Activated CD4-positive, alpha-beta T cell treated with anti-CD3 and anti-CD28 coated beads, Interleukin-2, amount 10 ng/mL, durations not matched to agents 7 days and 5 days (primary cell): ENCODE measurements around the gene MAP4. TPM values are rescaled to one million over a fixed set of nuclear protein-coding genes. Genes with fewer than 3 reads are reported as not detected.
"Not testable (repeated sequence)": the region's sequence is repeated elsewhere in the genome, so short reads cannot be mapped to it uniquely, and the experiment has no call there.

Experiments
- CTCF ChIA-PET: fragments of 350-600 bp; sonication (Branson Sonifier 250); formaldehyde crosslinking; loops from one replicate; lab custom pipeline; 2021; ENCODE audit warnings: antibody characterized with exemption; lab: Charles Lee
- POLR2A ChIA-PET: fragments of 350-600 bp; sonication (Branson Sonifier 250); formaldehyde crosslinking; loops from one replicate; lab custom pipeline; 2021; ENCODE audit warnings: antibody characterized with exemption; lab: Charles Lee
- DNase-seq: peaks from one replicate; pipeline ENCODE4 v3.0.0-alpha.2; 2020
- H3K27ac Mint-ChIP-seq: one replicate; pipeline ENCODE4 v1.8.0; 2021; ENCODE audit warnings: mild to moderate bottlenecking, moderate library complexity, mixed read lengths
- H3K27me3 Mint-ChIP-seq: one replicate; pipeline ENCODE4 v1.8.0; 2021; ENCODE audit warnings: mixed read lengths
- H3K36me3 Mint-ChIP-seq: one replicate; pipeline ENCODE4 v1.8.0; 2021; ENCODE audit warnings: low read depth, mixed read lengths
- H3K4me1 Mint-ChIP-seq: one replicate; pipeline ENCODE4 v1.8.0; 2021; ENCODE audit warnings: mixed read lengths
- H3K4me3 Mint-ChIP-seq: one replicate; pipeline ENCODE4 v1.8.0; 2021; ENCODE audit warnings: mild to moderate bottlenecking, moderate library complexity, mixed read lengths
- H3K9me3 Mint-ChIP-seq: one replicate; pipeline ENCODE4 v1.8.0; 2021; ENCODE audit warnings: mixed read lengths
- total RNA-seq, 2 experiments: library from RNA; stranded (reverse); gene quantifications; one replicate each; pipeline ENCODE4 v1.2.3, GENCODE V29; 2021

The MAP4 gene
- total RNA-seq, 2 experiments from 2014 or later: 106 to 110 TPM

GRCh38 chr3:47897954-47898353 is 118.3 kb downstream of the MAP4 start:
- Mint-ChIP-seq H3K4me3 (no peak overlapping the region), H3K36me3 (peaks cover 14% of the 10 kb centered on the region), H3K9me3 (no peaks in the 10 kb centered on the region), H3K27ac (no peak overlapping the region), H3K27me3 (no peaks in the 10 kb centered on the region), H3K4me1 (peaks cover 12% of the 10 kb centered on the region)
- ChIA-PET POLR2A (no interaction called here), CTCF (interaction anchor here (1.0 kb wide), 1 partner anchor 73 kb away, joined by 3 read pairs; no protein-coding TSS in a partner anchor)
- no peak for DNase-seq

DNA sequence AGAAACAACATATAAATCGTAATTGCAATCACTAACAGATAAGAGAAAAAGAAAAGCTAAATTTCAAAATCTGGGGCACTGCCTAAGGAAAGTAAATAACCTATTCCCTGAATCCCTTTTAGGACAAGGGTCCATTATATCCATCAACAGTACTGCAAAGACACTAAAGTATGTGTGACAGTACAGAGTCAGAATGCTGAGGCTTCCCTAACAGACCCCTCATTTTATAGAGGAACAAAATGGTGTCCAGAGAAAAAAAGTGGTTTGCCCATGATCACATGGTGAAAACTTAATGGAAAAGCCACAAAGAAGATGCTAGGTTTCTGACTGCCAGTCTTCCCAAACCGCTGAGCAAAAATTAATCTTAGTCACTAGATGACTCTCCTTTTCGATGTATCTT is 119.5 kb downstream of the MAP4 start:
- no peak overlapping the region for H3K27ac Mint-ChIP-seq
- no peaks in the 10 kb centered on the region for H3K27me3 Mint-ChIP-seq
- no peak overlapping the region for H3K4me3 Mint-ChIP-seq
- H3K4me1 Mint-ChIP-seq: peaks cover 21% of the 10 kb centered on the region
- ChIA-PET CTCF (no interaction called here), POLR2A (no interaction called here)
- H3K36me3 Mint-ChIP-seq: peaks cover 18% of the 10 kb centered on the region
- no peak for DNase-seq
- H3K9me3 Mint-ChIP-seq: no peaks in the 10 kb centered on the region

- Mint-ChIP-seq H3K36me3 (peaks cover 22% of the 10 kb centered on the region), H3K27me3 (no peaks in the 10 kb centered on the region), H3K4me3 (no peak overlapping the region), H3K27ac (no peak overlapping the region), H3K9me3 (no peaks in the 10 kb centered on the region), H3K4me1 (peaks cover 21% of the 10 kb centered on the region)
- ChIA-PET POLR2A (no interaction called here), CTCF (no interaction called here)
- DNase-seq: no peak
Measured at GRCh38 chr3:47895241-47895640, 121.0 kb downstream of the MAP4 start.

DNA sequence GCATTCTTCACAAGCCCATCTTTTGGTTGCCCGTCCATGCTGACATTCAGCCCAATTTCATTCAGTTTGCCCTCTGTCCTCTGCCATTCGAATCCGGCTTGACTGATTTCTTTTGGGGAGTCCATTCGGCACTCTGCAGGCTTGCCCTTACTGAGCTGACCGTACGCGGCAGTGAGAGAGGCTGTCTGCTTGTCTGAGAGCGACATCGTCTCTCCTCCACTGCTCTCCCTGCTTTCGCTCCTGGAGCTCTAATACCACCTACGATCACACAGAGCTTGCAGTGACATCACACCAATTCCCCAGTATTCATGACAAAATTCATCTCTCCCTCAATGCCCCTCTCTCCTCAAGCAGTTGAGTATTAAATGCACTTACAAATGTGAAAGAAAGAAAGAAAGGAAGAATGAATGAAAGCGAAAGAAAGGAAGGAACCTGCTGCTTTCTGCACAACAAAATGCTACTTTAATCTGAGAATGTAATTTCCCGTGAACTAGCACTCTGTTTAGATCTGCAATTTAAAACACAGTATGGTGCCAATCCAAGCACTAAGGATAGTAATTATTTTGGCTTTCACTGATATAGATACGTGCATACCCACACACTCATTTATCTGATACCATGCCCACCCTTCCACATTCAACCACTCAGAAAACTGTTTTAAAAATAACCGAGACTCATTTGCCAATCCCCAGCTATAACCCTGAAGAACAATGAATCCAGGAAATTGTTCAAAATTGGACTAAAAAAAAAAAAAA is 123.8 kb downstream of the MAP4 start:
- CTCF ChIA-PET: interaction anchor here (0.6 to 1.2 kb wide), 4 partner anchors 20 to 267 kb away, joined by 3 read pairs; no protein-coding TSS in a partner anchor
- H3K27me3 Mint-ChIP-seq: no peaks in the 10 kb centered on the region
- no peak overlapping the region for H3K4me3 Mint-ChIP-seq
- no peak overlapping the region for H3K27ac Mint-ChIP-seq
- H3K4me1 Mint-ChIP-seq: peaks cover 13% of the 10 kb centered on the region
- no peaks in the 10 kb centered on the region for H3K9me3 Mint-ChIP-seq
- no peak for DNase-seq
- peaks cover 27% of the 10 kb centered on the region for H3K36me3 Mint-ChIP-seq
- POLR2A ChIA-PET: interaction anchor here (0.6 kb wide), 1 partner anchor 493 kb away, joined by 4 read pairs; no protein-coding TSS in a partner anchor

GRCh38 chr3:47891613-47892005 is 124.6 kb downstream of the MAP4 start:
- DNase-seq: no peak
- no peaks in the 10 kb centered on the region for H3K27me3 Mint-ChIP-seq
- no peak overlapping the region for H3K4me3 Mint-ChIP-seq
- CTCF ChIA-PET: interaction anchor here (1.2 to 1.3 kb wide), 2 partner anchors 16 to 268 kb away, joined by 3 read pairs; no protein-coding TSS in a partner anchor
- POLR2A ChIA-PET: no interaction called here
- H3K9me3 Mint-ChIP-seq: no peaks in the 10 kb centered on the region
- no peak overlapping the region for H3K27ac Mint-ChIP-seq
- H3K4me1 Mint-ChIP-seq: peaks cover 12% of the 10 kb centered on the region
- H3K36me3 Mint-ChIP-seq: peaks cover 29% of the 10 kb centered on the region

DNA sequence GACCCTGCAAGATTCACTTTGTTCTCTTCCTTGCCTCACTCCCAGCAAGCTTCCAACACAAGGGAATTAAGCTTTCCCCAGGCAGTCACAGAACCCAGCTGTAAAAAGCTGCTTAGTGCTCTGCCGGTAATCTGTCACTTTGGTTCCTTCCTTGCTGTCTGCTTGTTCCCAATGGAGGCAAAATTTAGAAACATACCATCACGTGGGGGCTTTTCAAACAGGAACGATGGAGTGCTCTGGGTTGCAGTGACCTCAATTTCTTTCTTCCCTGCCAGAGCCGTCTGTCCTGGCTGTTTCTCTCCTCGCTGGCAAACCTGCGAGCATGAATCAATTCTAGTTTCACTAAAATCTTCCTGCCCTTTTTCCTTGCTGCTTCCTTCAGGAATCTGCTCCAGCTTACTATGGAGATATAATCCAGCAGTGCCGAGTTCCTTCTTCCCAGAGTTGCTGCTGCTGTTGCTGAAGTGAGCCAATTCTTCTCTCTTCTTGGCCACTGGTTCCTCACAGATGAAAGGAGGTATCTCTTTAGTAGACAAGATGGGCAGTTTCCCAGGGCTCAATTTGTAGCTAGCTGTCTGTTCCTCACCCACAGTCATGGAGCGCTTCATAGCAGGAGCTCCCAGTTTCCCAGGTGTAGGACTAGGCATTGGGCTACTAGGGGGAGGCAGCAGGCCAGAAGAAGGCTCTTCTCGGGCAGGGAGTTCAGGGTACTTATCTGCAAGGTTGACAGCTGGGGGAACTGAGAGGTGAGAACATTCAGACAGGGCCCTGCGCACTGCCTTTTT is 125.2 kb downstream of the MAP4 start:
- H3K4me3 Mint-ChIP-seq: no peak overlapping the region
- CTCF ChIA-PET: interaction anchor here (0.5 to 1.9 kb wide), 6 partner anchors 13 to 141 kb away, joined by 3 to 10 read pairs (median 4); no protein-coding TSS in a partner anchor

DNA sequence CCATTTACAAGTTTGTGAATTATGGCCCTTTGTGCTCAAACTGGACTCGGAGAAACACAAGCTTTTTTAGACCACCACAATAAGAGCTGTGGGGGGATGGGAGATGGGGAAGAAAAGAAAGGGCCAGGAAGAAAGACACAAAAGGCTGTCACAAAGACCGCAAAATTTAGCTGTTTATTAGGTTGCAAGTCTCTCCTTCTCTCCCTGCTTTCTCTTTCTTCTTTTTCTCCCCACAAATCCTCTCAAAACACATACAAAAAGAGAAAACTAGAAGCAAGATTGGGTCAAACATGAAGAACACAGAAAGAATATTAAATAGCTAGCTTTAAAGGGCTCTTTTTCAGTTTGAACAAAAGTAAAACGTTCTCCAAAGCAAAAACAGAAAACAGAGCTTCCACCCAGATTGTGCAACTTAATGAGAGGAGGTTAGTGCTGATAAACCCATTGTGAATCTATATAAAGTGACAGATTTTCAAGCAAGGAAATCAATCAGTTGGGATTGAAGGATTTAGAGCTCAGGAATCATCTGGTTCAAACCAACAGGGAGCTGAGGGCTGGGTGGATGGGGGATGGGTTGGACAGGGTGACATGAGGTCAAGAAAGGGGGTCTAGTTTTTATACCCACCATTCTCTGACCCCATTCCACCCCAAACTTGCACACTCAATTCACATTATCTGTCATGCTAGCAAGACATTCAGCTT is 125.9 kb downstream of the MAP4 start:
- Mint-ChIP-seq H3K4me3 (no peak overlapping the region), H3K9me3 (no peaks in the 10 kb centered on the region), H3K4me1 (peaks cover 14% of the 10 kb centered on the region), H3K36me3 (peaks cover 30% of the 10 kb centered on the region), H3K27me3 (no peaks in the 10 kb centered on the region), H3K27ac (no peak overlapping the region)
- ChIA-PET POLR2A (no interaction called here), CTCF (interaction anchor here (0.6 to 1.9 kb wide), 5 partner anchors 13 to 76 kb away, joined by 3 to 10 read pairs (median 4); no protein-coding TSS in a partner anchor)
- DNase-seq: no peak

More for the DNA sequence above, 125.2 kb downstream of the MAP4 start:
- no peak for DNase-seq
- no peaks in the 10 kb centered on the region for H3K9me3 Mint-ChIP-seq
- peaks cover 29% of the 10 kb centered on the region for H3K36me3 Mint-ChIP-seq
- H3K27me3 Mint-ChIP-seq: no peaks in the 10 kb centered on the region
- H3K4me1 Mint-ChIP-seq: peaks cover 12% of the 10 kb centered on the region
- POLR2A ChIA-PET: no interaction called here
- no peak overlapping the region for H3K27ac Mint-ChIP-seq

- Mint-ChIP-seq H3K4me3 (no peak overlapping the region), H3K36me3 (peaks cover 38% of the 10 kb centered on the region), H3K27ac (no peak overlapping the region), H3K4me1 (peaks cover 23% of the 10 kb centered on the region), H3K27me3 (no peaks in the 10 kb centered on the region), H3K9me3 (no peaks in the 10 kb centered on the region)
- ChIA-PET POLR2A (no interaction called here), CTCF (interaction anchor here (1.9 kb wide), 1 partner anchor 15 kb away, joined by 10 read pairs; no protein-coding TSS in a partner anchor)
- DNase-seq: no peak
Measured at GRCh38 chr3:47888986-47889757, 127.0 kb downstream of the MAP4 start.

DNA sequence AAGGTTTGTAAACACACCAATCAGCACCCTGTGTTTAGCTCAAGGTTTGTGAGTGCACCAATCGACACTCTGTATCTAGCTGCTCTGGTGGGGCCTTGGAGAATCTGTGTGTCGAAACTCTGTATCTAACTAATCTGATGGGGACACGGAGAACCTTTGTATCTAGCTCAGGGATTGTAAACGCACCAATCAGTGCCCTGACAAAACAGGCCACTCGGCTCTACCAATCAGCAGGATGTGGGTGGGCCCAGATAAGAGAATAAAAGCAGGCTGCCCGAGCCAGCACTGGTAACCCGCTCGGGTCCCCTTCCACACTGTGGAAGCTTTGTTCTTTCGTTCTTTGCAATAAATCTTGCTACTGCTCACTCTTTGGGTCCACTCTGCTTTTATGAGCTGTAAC is 128.2 kb downstream of the MAP4 start:
- ChIA-PET CTCF (interaction anchor here (0.6 kb wide), 1 partner anchor 124 kb away, joined by 3 read pairs; no protein-coding TSS in a partner anchor), POLR2A (interaction anchor here (0.6 kb wide), 1 partner anchor 45 kb away, joined by 3 read pairs; no protein-coding TSS in a partner anchor)
- H3K9me3 Mint-ChIP-seq, H3K27me3 Mint-ChIP-seq, H3K4me3 Mint-ChIP-seq, DNase-seq: not testable (repeated sequence)
- Mint-ChIP-seq H3K36me3 (peaks cover 38% of the 10 kb centered on the region), H3K4me1 (peaks cover 19% of the 10 kb centered on the region), H3K27ac (peak overlapping the region; percentile 27)

DNA sequence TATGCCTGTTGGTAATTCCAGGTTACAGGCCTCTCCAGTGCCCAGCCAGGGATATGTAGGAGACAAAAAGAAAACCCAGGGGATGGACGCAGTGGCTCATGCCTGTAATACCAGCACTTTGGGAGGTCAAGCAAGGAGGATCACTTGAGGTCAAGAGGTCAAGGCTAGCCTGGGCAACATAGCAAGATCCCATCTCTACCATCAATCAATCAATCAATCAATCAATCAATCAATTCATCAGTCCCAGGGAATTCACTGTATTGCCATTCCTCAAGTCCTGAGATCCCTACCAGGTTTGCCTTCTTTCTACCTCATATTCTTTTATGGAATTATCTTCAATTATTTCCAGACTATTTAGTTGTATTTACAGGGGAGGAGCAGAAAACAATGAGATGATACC is 131.0 kb downstream of the MAP4 start:
- DNase-seq: no peak
- Mint-ChIP-seq H3K27me3 (no peaks in the 10 kb centered on the region), H3K4me3 (no peak overlapping the region), H3K4me1 (peaks cover 11% of the 10 kb centered on the region), H3K36me3 (peaks cover 24% of the 10 kb centered on the region), H3K9me3 (no peaks in the 10 kb centered on the region), H3K27ac (no peak overlapping the region)
- CTCF ChIA-PET: no interaction called here
- POLR2A ChIA-PET: no interaction called here

- H3K4me3 Mint-ChIP-seq: no peak overlapping the region
Measured at GRCh38 chr3:47884603-47885002, 131.6 kb downstream of the MAP4 start.

GRCh38 chr3:47882338-47882737 is 133.9 kb downstream of the MAP4 start:
- H3K9me3 Mint-ChIP-seq: no peaks in the 10 kb centered on the region
- DNase-seq: no peak
- no peak overlapping the region for H3K4me3 Mint-ChIP-seq
- ChIA-PET CTCF (interaction anchor here (0.5 kb wide), 1 partner anchor 714 kb away, joined by 3 read pairs; no protein-coding TSS in a partner anchor), POLR2A (no interaction called here)
- no peaks in the 10 kb centered on the region for H3K27me3 Mint-ChIP-seq
- H3K4me1 Mint-ChIP-seq: peaks cover 17% of the 10 kb centered on the region
- no peak overlapping the region for H3K27ac Mint-ChIP-seq
- peaks cover 10% of the 10 kb centered on the region for H3K36me3 Mint-ChIP-seq

More at GRCh38 chr3:47884603-47885002, 131.6 kb downstream of the MAP4 start:
- no peak for DNase-seq
- peaks cover 24% of the 10 kb centered on the region for H3K36me3 Mint-ChIP-seq
- H3K4me1 Mint-ChIP-seq: peaks cover 11% of the 10 kb centered on the region
- no peaks in the 10 kb centered on the region for H3K9me3 Mint-ChIP-seq
- CTCF ChIA-PET: no interaction called here
- POLR2A ChIA-PET: no interaction called here
- H3K27me3 Mint-ChIP-seq: no peaks in the 10 kb centered on the region
- no peak overlapping the region for H3K27ac Mint-ChIP-seq
